ENCODE measurements around the gene PTPN4.
"Not testable (repeated sequence)": the region's sequence is repeated elsewhere in the genome, so short reads cannot be mapped to it uniquely, and the experiment has no call there.

Gene PTPN4

GRCh38 chr2:119981896-119982295 lies 222.2 kb downstream of the PTPN4 start:
- TF ChIP-seq GATA1 (IDR thresholded peaks at IDR 0.05; ENCODE audit: low read depth, low read length) (no peak), POLR2A (IDR thresholded peaks at IDR 0.05; ENCODE audit: low read length) (no peak)
- no peak for DNase-seq

- TF ChIP-seq GATA1 (IDR thresholded peaks at IDR 0.05; ENCODE audit: low read depth, low read length): no peak
- TF ChIP-seq POLR2A (IDR thresholded peaks at IDR 0.05; ENCODE audit: low read length): no peak
- DNase-seq: no peak
These were observed 222.8 kb downstream of the PTPN4 start for GRCh38 chr2:119982506-119982905.

GRCh38 chr2:119983108-119983507 lies 223.4 kb downstream of the PTPN4 start:
- no peak for DNase-seq
- TF ChIP-seq GATA1 (IDR thresholded peaks at IDR 0.05; ENCODE audit: low read depth, low read length) (no peak), POLR2A (IDR thresholded peaks at IDR 0.05; ENCODE audit: low read length) (no peak)

GRCh38 chr2:119996148-119996547 lies 236.4 kb downstream of the PTPN4 start:
- no peak for TF ChIP-seq POLR2A (IDR thresholded peaks at IDR 0.05; ENCODE audit: low read length)
- TF ChIP-seq GATA1 (IDR thresholded peaks at IDR 0.05; ENCODE audit: low read depth, low read length): no peak
- no peak for DNase-seq

GRCh38 chr2:119996896-119997891 lies 237.5 kb downstream of the PTPN4 start:
- not testable (repeated sequence) for DNase-seq

GRCh38 chr2:120001471-120001870 lies 241.7 kb downstream of the PTPN4 start:
- DNase-seq: no peak
- TF ChIP-seq GATA1 (IDR thresholded peaks at IDR 0.05; ENCODE audit: low read depth, low read length) (no peak), POLR2A (IDR thresholded peaks at IDR 0.05; ENCODE audit: low read length) (no peak)

GRCh38 chr2:120004254-120004653 lies 244.5 kb downstream of the PTPN4 start:
- DNase-seq: no peak
- TF ChIP-seq GATA1 (IDR thresholded peaks at IDR 0.05; ENCODE audit: low read depth, low read length) (no peak), POLR2A (IDR thresholded peaks at IDR 0.05; ENCODE audit: low read length) (no peak)

- no peak for TF ChIP-seq POLR2A (IDR thresholded peaks at IDR 0.05; ENCODE audit: low read length)
- TF ChIP-seq GATA1 (IDR thresholded peaks at IDR 0.05; ENCODE audit: low read depth, low read length): no peak
- no peak for DNase-seq
These were observed 246.3 kb downstream of the PTPN4 start for GRCh38 chr2:120005834-120006521.

GRCh38 chr2:120007851-120008250 lies 248.1 kb downstream of the PTPN4 start:
- DNase-seq: no peak
- no peak for TF ChIP-seq POLR2A (IDR thresholded peaks at IDR 0.05; ENCODE audit: low read length)

- DNase-seq: no peak
- TF ChIP-seq GATA1 (IDR thresholded peaks at IDR 0.05; ENCODE audit: low read depth, low read length): no peak
- TF ChIP-seq POLR2A (IDR thresholded peaks at IDR 0.05; ENCODE audit: low read length): no peak
These were observed 252.6 kb downstream of the PTPN4 start for GRCh38 chr2:120012363-120012762.

- DNase-seq: peak; percentile 87
- no peak for TF ChIP-seq POLR2A (IDR thresholded peaks at IDR 0.05; ENCODE audit: low read length)
- no peak for TF ChIP-seq GATA1 (IDR thresholded peaks at IDR 0.05; ENCODE audit: low read depth, low read length)
These were observed 253.3 kb downstream of the PTPN4 start, which contains the start of gene EPB41L5 for GRCh38 chr2:120012771-120013596. Gene EPB41L5 (plus strand): TSS chr2:120013077. CDS start chr2:120019085, 6,008 bp downstream.

- no peak for TF ChIP-seq GATA1 (IDR thresholded peaks at IDR 0.05; ENCODE audit: low read depth, low read length)
- TF ChIP-seq POLR2A (IDR thresholded peaks at IDR 0.05; ENCODE audit: low read length): no peak
- DNase-seq: no peak
These were observed 254.0 kb downstream of the PTPN4 start for GRCh38 chr2:120013597-120014223.

- TF ChIP-seq POLR2A (IDR thresholded peaks at IDR 0.05; ENCODE audit: low read length): no peak
- TF ChIP-seq GATA1 (IDR thresholded peaks at IDR 0.05; ENCODE audit: low read depth, low read length): no peak
These were observed 254.7 kb downstream of the PTPN4 start for GRCh38 chr2:120014226-120014980.

More at GRCh38 chr2:120014226-120014980, 254.7 kb downstream of the PTPN4 start:
- DNase-seq: no peak

Data from erythroblast (primary cell).